NCI-H2227 (cell line): Measurements from ENCODE around the gene CD28.
"Not testable (repeated sequence)": the region's sequence is repeated elsewhere in the genome, so short reads cannot be mapped to it uniquely, and the experiment has no call there.

Source experiments
- DNase-seq: peaks from one replicate; lab custom pipeline; 2025; ENCODE audit not compliant: unreplicated experiment; lab: John Stamatoyannopoulos, UW

Gene CD28

GRCh38 chr2:203743441-203743981, 37.1 kb downstream of the CD28 start:
- no peak for DNase-seq

GRCh38 chr2:203744091-203744490, 37.7 kb downstream of the CD28 start:
- no peak for DNase-seq

- DNase-seq = no peak
Observed at GRCh38 chr2:203745267-203745666, 38.8 kb downstream of the CD28 start.

- no peak for DNase-seq
Observed at GRCh38 chr2:203748331-203749126, 42.1 kb downstream of the CD28 start.

GRCh38 chr2:203750346-203751068, 44.1 kb downstream of the CD28 start:
- DNase-seq = no peak

- no peak for DNase-seq
Observed at GRCh38 chr2:203751685-203752271, 45.3 kb downstream of the CD28 start.

- DNase-seq = peak; percentile 6
Observed at GRCh38 chr2:203756161-203756560, 49.7 kb downstream of the CD28 start.

GRCh38 chr2:203758841-203759689, 52.6 kb downstream of the CD28 start:
- no peak for DNase-seq

- DNase-seq = no peak
Observed at GRCh38 chr2:203759690-203760365, 53.4 kb downstream of the CD28 start.

- no peak for DNase-seq
Observed at GRCh38 chr2:203761121-203761520, 54.7 kb downstream of the CD28 start.

GRCh38 chr2:203763241-203763937, 57.0 kb downstream of the CD28 start:
- DNase-seq = no peak

- no peak for DNase-seq
Observed at GRCh38 chr2:203763938-203764664, 57.7 kb downstream of the CD28 start.

GRCh38 chr2:203772456-203773165, 66.2 kb downstream of the CD28 start:
- DNase-seq = no peak

- no peak for DNase-seq
Observed at GRCh38 chr2:203774760-203775159, 68.3 kb downstream of the CD28 start.

GRCh38 chr2:203775684-203776083, 69.2 kb downstream of the CD28 start:
- no peak for DNase-seq

GRCh38 chr2:203777030-203777429, 70.6 kb downstream of the CD28 start:
- no peak for DNase-seq

- not testable (repeated sequence) for DNase-seq
Observed at GRCh38 chr2:203779477-203780073, 73.1 kb downstream of the CD28 start.

- DNase-seq = no peak
Observed at GRCh38 chr2:203780231-203780630, 73.8 kb downstream of the CD28 start.
